ENCODE results near the gene RNF115. TPM values are rescaled to one million over a fixed set of nuclear protein-coding genes. Genes with fewer than 3 reads are reported as not detected.
"Not testable (repeated sequence)": the region's sequence is repeated elsewhere in the genome, so short reads cannot be mapped to it uniquely, and the experiment has no call there.

RNF115 gene
- polyA plus RNA-seq, 1 donor from 2014 or later: 22.3 TPM

DNA sequence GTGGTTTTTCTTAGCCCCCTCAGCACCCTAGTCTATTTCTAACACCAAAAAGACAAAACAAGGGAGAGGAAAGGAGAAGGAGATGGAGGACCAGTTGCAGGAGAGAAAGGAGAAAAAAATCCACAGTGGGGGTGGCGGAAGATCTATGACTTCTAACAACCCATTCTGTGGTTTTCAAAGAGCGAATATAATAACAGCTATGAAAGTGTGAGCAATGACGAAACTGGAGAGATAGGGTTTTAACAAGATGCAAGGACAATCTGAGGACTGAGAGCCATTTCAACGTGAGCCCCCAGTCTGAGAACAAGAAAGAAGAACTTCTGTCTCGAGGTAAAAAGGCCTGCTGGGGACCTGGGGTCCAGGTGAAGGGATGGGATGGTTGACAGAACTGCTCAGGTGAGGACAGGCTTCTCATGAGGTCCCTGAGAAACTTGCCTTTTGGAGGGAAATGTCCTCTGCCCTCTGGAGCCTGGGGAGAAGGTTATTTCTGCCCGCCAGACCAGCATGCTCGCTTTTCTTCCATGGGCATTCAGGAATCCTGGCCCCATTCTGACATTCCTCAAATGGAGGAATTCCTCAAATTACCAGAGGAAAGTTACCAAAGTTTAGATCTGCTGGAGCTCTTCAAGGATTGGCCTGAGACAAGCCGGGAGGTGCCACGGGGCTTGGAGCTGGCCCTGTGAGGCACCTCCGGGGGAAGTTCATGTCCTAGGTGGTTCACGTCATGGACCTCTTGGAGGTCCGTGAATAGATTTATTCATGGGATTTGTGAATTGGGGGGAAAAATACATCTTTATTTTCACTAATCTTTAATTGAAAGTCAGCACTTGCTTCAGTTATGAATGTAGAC lies 104.4 kb downstream of the RNF115 start, which contains the start of gene CD160:
Gene CD160, plus strand, starts transcription at position 270 of the 850 bp plus-strand sequence. CDS start 8,829 bp downstream, outside the sequence.
- TF ChIP-seq MXI1 (conservative IDR thresholded peaks at IDR 0.05; ENCODE audit: poor library complexity, severe bottlenecking) (no peak), SMC3 (conservative IDR thresholded peaks at IDR 0.05; ENCODE audit: poor library complexity) (no peak), EP300 (conservative IDR thresholded peaks at IDR 0.05; ENCODE audit: poor library complexity, severe bottlenecking) (no peak), CTCF (IDR thresholded peaks at IDR 0.05; ENCODE audit: poor library complexity, severe bottlenecking) (no peak), POLR2AphosphoS5 (IDR thresholded peaks at IDR 0.05) (no peak), RAD21 (conservative IDR thresholded peaks at IDR 0.05) (no peak), TAF1 (IDR thresholded peaks at IDR 0.05; ENCODE audit: low read depth) (no peak), EZH2 (IDR thresholded peaks at IDR 0.05; ENCODE audit: borderline replicate concordance, insufficient read depth, low read length, poor library complexity, severe bottlenecking) (no peak)
- TF ChIP-seq, protein P1, sequence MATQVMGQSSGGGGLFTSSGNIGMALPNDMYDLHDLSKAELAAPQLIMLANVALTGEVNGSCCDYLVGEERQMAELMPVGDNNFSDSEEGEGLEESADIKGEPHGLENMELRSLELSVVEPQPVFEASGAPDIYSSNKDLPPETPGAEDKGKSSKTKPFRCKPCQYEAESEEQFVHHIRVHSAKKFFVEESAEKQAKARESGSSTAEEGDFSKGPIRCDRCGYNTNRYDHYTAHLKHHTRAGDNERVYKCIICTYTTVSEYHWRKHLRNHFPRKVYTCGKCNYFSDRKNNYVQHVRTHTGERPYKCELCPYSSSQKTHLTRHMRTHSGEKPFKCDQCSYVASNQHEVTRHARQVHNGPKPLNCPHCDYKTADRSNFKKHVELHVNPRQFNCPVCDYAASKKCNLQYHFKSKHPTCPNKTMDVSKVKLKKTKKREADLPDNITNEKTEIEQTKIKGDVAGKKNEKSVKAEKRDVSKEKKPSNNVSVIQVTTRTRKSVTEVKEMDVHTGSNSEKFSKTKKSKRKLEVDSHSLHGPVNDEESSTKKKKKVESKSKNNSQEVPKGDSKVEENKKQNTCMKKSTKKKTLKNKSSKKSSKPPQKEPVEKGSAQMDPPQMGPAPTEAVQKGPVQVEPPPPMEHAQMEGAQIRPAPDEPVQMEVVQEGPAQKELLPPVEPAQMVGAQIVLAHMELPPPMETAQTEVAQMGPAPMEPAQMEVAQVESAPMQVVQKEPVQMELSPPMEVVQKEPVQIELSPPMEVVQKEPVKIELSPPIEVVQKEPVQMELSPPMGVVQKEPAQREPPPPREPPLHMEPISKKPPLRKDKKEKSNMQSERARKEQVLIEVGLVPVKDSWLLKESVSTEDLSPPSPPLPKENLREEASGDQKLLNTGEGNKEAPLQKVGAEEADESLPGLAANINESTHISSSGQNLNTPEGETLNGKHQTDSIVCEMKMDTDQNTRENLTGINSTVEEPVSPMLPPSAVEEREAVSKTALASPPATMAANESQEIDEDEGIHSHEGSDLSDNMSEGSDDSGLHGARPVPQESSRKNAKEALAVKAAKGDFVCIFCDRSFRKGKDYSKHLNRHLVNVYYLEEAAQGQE (IDR thresholded peaks at IDR 0.05; ENCODE audit: borderline replicate concordance): no peak
- no peaks in the 10 kb centered on the region for H3K9me3 ChIP-seq (ENCODE audit: low read length)
- no peaks in the 10 kb centered on the region for H3K9me2 ChIP-seq (ENCODE audit: insufficient read depth, low read length)
- H3K27me3 ChIP-seq (ENCODE audit: insufficient read depth, low read depth, low read length): no peaks in the 10 kb centered on the region
- H3K27ac ChIP-seq (ENCODE audit: low read length): no peak within 1 kb of the TSS
- no peaks in the 10 kb centered on the region for H3K36me3 ChIP-seq (ENCODE audit: insufficient read depth, low read length)
- H3K79me2 ChIP-seq (replicated peaks; ENCODE audit: insufficient read depth, low read length): no peaks in the 10 kb centered on the region
- no peak within 1 kb of the TSS for H2AFZ ChIP-seq (ENCODE audit: low read depth, low read length)
- H3F3A ChIP-seq (ENCODE audit: insufficient read depth, low read length, poor library complexity, severe bottlenecking): no peaks in the 10 kb centered on the region
- H3K9ac ChIP-seq (ENCODE audit: low read length): no peak within 1 kb of the TSS
- no peak within 1 kb of the TSS for H3K4me3 ChIP-seq (ENCODE audit: low read length)
- H4K20me1 ChIP-seq (ENCODE audit: insufficient read depth): no peaks in the 10 kb centered on the region
- no peak within 1 kb of the TSS for H3K4me2 ChIP-seq (ENCODE audit: low read length)

DNA sequence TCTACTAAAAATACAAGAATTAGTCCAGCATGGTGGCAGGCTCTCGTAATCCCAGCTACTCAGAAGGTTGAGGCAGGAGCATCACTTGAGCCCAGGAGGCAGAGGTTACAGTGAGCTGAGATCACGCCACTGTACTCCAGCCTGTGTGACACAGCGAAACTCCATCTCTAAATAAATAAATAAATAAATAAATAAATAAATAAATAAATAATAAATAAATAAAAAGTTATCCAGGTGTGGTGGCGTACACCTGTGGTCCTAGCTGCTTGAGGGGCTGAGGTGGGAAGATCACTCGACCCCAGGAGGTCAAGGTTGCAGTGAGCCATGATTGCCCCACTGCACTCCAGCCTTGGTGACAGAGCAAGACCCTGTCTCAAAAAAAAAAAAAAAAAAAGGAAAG lies 105.4 kb downstream of the RNF115 start:
- not testable (repeated sequence) for H3K9me3 ChIP-seq (ENCODE audit: low read length); H3K36me3 ChIP-seq (ENCODE audit: insufficient read depth, low read length); H3K27me3 ChIP-seq (ENCODE audit: insufficient read depth, low read depth, low read length); H3K27ac ChIP-seq (ENCODE audit: low read length); H3F3A ChIP-seq (ENCODE audit: insufficient read depth, low read length, poor library complexity, severe bottlenecking); H4K20me1 ChIP-seq (ENCODE audit: insufficient read depth); H3K4me3 ChIP-seq (ENCODE audit: low read length); H3K79me2 ChIP-seq (replicated peaks; ENCODE audit: insufficient read depth, low read length); H2AFZ ChIP-seq (ENCODE audit: low read depth, low read length); H3K4me2 ChIP-seq (ENCODE audit: low read length); H3K9me2 ChIP-seq (ENCODE audit: insufficient read depth, low read length); H3K9ac ChIP-seq (ENCODE audit: low read length)

Data from neural cell (in vitro differentiated cells).